HepG2 (cell line): ENCODE measurements around the gene PRTN3. TPM values are rescaled to one million over a fixed set of nuclear protein-coding genes. Genes with fewer than 3 reads are reported as not detected.
A peak's percentile ranks its signal among the peaks of the same experiment; 100 is the strongest.

Source experiments
- ATAC-seq: fragments of 200-7000 bp; cut with Tn5 transposase; 3 replicates; pipeline ENCODE4 v1.9.1; 2020; ENCODE audit warnings: mild to moderate bottlenecking, moderate library complexity
- BruUV-seq: library from RNA; stranded (reverse); fragments of 400-500 nt; replicated peaks from 2 replicates; lab custom pipeline; 2021; lab: Mats Ljungman, UMichigan
- CTCF ChIA-PET: fragments of 300-600 bp; formaldehyde crosslinking; extraction: SDS; loops from one replicate; lab custom pipeline; 2021; ENCODE audit warnings: low total read pairs, inconsistent platforms, low intra/inter-chr PET ratio; lab: Yijun Ruan, JAX
- POLR2A ChIA-PET: fragments of 350-600 bp; sonication (Branson Sonifier 250); formaldehyde crosslinking; loops from one replicate; lab custom pipeline; 2020; ENCODE audit warnings: antibody characterized with exemption, inconsistent platforms; lab: Yijun Ruan, JAX
- DNase-seq: peaks from one replicate; pipeline ENCODE4 v3.0.0-alpha.2; 2015; ENCODE audit warnings: low spot score
- FAIRE-seq: peaks from 3 replicates; lab custom pipeline; 2011; peaks lifted over from hg19 to GRCh38; lab: Jason Lieb, UNC
- H2AFZ ChIP-seq: one replicate; pipeline ENCODE4 v1.6.1; 2011; ENCODE audit warnings: low read length, inconsistent platforms
- H3K27ac ChIP-seq: fragments of 300-600 bp; 3 replicates; pipeline ENCODE4 v1.8.0; 2011; ENCODE audit warnings: mixed run types, mild to moderate bottlenecking, mixed read lengths, low read length, inconsistent platforms; ENCODE audit not compliant: insufficient read depth; ENCODE audit errors: extremely low read length
- H3K27me3 ChIP-seq, 2 experiments: fragments of 200-600 bp in 1 of 2; 2 replicates in 1 of 2; 3 replicates in 1 of 2; pipeline versions ENCODE4 v1.6.0 to v1.8.0; 2011; ENCODE audit warnings: low read length in 2 of 2, mild to moderate bottlenecking in 2 of 2, moderate library complexity in 2 of 2, inconsistent platforms in 1 of 2; ENCODE audit not compliant: insufficient read depth in 2 of 2, control insufficient read depth in 1 of 2
- H3K36me3 ChIP-seq, 2 experiments: fragments of 200-600 bp in 1 of 2; replicated peaks in 1 of 2; 2 replicates in 1 of 2; 3 replicates in 1 of 2; pipeline versions ENCODE4 v1.5.1 to v1.8.0; 2011; ENCODE audit warnings: low read length in 2 of 2, inconsistent platforms in 1 of 2; ENCODE audit not compliant: insufficient read depth in 2 of 2, control insufficient read depth in 1 of 2
- H3K4me1 ChIP-seq: 2 replicates; pipeline ENCODE4 v1.5.1; 2012; ENCODE audit warnings: low read length, inconsistent platforms; ENCODE audit not compliant: insufficient read depth
- H3K4me2 ChIP-seq: 2 replicates; pipeline ENCODE4 v1.6.0; 2011; ENCODE audit warnings: low read depth, low read length, inconsistent platforms
- H3K4me3 ChIP-seq, 3 experiments: fragments of 200-600 bp in 1 of 3; sonication (generic), shearing (Covaris generic) in 1 of 3; replicated peaks in 1 of 3; 2 replicates each; pipeline ENCODE4 v1.5.1; 2011 to 2016; ENCODE audit warnings: low read length in 3 of 3, inconsistent platforms in 2 of 3, low read depth in 2 of 3, mild to moderate bottlenecking in 2 of 3, control low read depth in 1 of 3, mixed read lengths in 1 of 3; ENCODE audit not compliant: insufficient read depth in 1 of 3
- H3K79me2 ChIP-seq: one replicate; pipeline ENCODE4 v1.6.1; 2011; ENCODE audit warnings: low read length, inconsistent platforms; ENCODE audit not compliant: insufficient read depth
- H3K9ac ChIP-seq: 2 replicates; pipeline ENCODE4 v1.6.0; 2011; ENCODE audit warnings: mild to moderate bottlenecking, low read depth, low read length, inconsistent platforms; ENCODE audit not compliant: insufficient read depth
- H3K9me3 ChIP-seq: 2 replicates; pipeline ENCODE4 v1.5.1; 2012; ENCODE audit warnings: mild to moderate bottlenecking, low read length
- H4K20me1 ChIP-seq: 2 replicates; pipeline ENCODE4 v1.6.0; 2011; ENCODE audit warnings: inconsistent platforms, mild to moderate bottlenecking, low read length, moderate library complexity; ENCODE audit not compliant: insufficient read depth
- AGO2 ChIP-seq: fragments of 200-400 bp; formaldehyde crosslinking; optimal IDR thresholded peaks from 2 replicates; pipeline ENCODE3; 2017; ENCODE audit warnings: mild to moderate bottlenecking, low read depth, low read length, moderate library complexity
- NFE2L2 ChIP-seq: fragments of 150-350 bp; IDR thresholded peaks from 2 replicates; pipeline ENCODE4 v1.6.1; 2014; ENCODE audit warnings: low read length
- POLR2A ChIP-seq, 2 experiments: IDR thresholded peaks; 2 replicates each; pipeline ENCODE4 v1.6.1; 2011; ENCODE audit warnings: low read depth in 2 of 2, low read length in 2 of 2, mild to moderate bottlenecking in 1 of 2, moderate library complexity in 1 of 2; ENCODE audit not compliant: insufficient read depth in 1 of 2
- POLR2AphosphoS2 ChIP-seq: IDR thresholded peaks from 2 replicates; pipeline ENCODE4 v1.6.1; 2011; ENCODE audit warnings: low read depth, low read length, improper control_type of control experiment
- POLR2G ChIP-seq: fragments of 200-400 bp; formaldehyde crosslinking; IDR thresholded peaks from 2 replicates; pipeline ENCODE4 v1.6.1; 2018; ENCODE audit warnings: mild to moderate bottlenecking, low read depth, low read length, moderate library complexity
- RBM22 ChIP-seq: fragments of 200-400 bp; formaldehyde crosslinking; optimal IDR thresholded peaks from 2 replicates; pipeline ENCODE3; 2017; ENCODE audit warnings: mild to moderate bottlenecking, low read length, moderate library complexity
- SMARCE1 ChIP-seq: fragments of 450-650 bp; IDR thresholded peaks from 2 replicates; pipeline ENCODE4 v1.6.1; 2017; ENCODE audit warnings: borderline replicate concordance
- ZBTB33 ChIP-seq: sonication (generic); formaldehyde crosslinking; IDR thresholded peaks from 2 replicates; pipeline ENCODE4 v1.4.0; 2020; ENCODE audit warnings: missing genetic modification reagents
- ZBTB38 ChIP-seq: sonication (generic); formaldehyde crosslinking; IDR thresholded peaks from 2 replicates; pipeline ENCODE4 v1.5.1; 2020; ENCODE audit warnings: mild to moderate bottlenecking, missing genetic modification reagents
- WGBS: methylation state at CpG from one replicate; pipeline ENCODE4 v1.1.6; 2017; ENCODE audit warnings: low lambda C conversion rate; 5-methylcytosine and 5-hydroxymethylcytosine counted together
- in situ Hi-C: cut with HindIII; loops from 2 replicates; pipeline ENCODE4 v1.10.0; 2017; ENCODE audit warnings: low pct_unique_long_range_greater_than_20kb; ENCODE audit not compliant: extremely low pct_ligation_motif_present
- intact Hi-C: fragments of 100-400 bp; cut with micrococcal nuclease; formaldehyde crosslinking; loops from one replicate; pipeline ENCODE4 v1.10.0; 2022; ENCODE audit not compliant: unreplicated experiment
- polyA plus RNA-seq, 8 experiments: library from polyadenylated mRNA; depleted of rRNA in 3 of 8; stranded (reverse) in 7 of 8; unstranded in 1 of 8; fragments of >200 nt; fragmentation: Illumina TruSeq in 4 of 8; extraction: Trizol in 4 of 8; gene quantifications; 2 replicates each; pipeline versions ENCODE4 v1.2.1 to v1.2.3, GENCODE V29; 2011 to 2016; ENCODE audit warnings: low read depth in 4 of 8, missing spikeins in 1 of 8, mixed read lengths in 1 of 8; ENCODE audit not compliant: insufficient read depth in 1 of 8
- total RNA-seq, 5 experiments: library from RNA; depleted of rRNA; stranded (reverse); fragments of >200 nt; fragmentation: Illumina TruSeq; extraction: Trizol; gene quantifications; 2 replicates each; pipeline ENCODE4 v1.2.3, GENCODE V29; 2016; ENCODE audit warnings: low read depth in 1 of 5
- TF ChIP-seq, protein P1 (sequence below): sonication (generic); formaldehyde crosslinking; IDR thresholded peaks from 2 replicates; pipeline ENCODE4 v1.4.0; 2020; ENCODE audit warnings: mild to moderate bottlenecking, missing genetic modification reagents

PRTN3 gene
- total and polyA plus RNA-seq, 2 of the 13 experiments (the other 11 are each of a cell fraction or from before 2014, with no cell fraction given): not detected

GRCh38 chr19:807627-808422 is 33.0 kb upstream of the PRTN3 start:
- H3K27me3 ChIP-seq: no peaks in the 10 kb centered on the region
- no peak for DNase-seq
- H2AFZ ChIP-seq: no peak overlapping the region
- TSS peak; percentile 26 for BruUV-seq
- H4K20me1 ChIP-seq: peaks cover 78% of the 10 kb centered on the region
- TF ChIP-seq POLR2G (peak; percentile 60), POLR2AphosphoS2 (peak; percentile 97; the same call in 1 of the 2 replicates), POLR2A (IDR thresholded peaks at IDR 0.05; ENCODE audit: insufficient read depth in 1 of 2, low read depth in 2 of 2, low read length in 2 of 2) (peak; percentile 14; a peak in 2 of 4 replicates), ZBTB33 (CRISPR knock-in tag) (0 out of 2 replicates have a peak, but pooled peaks have one; percentile 10), RBM22 (peak; percentile 96), ZBTB38 (peak; percentile 43; the same call in 1 of the 2 replicates), AGO2 (peak; percentile 82), SMARCE1 (no peak), NFE2L2 (no peak)
- TF ChIP-seq, protein P1, sequence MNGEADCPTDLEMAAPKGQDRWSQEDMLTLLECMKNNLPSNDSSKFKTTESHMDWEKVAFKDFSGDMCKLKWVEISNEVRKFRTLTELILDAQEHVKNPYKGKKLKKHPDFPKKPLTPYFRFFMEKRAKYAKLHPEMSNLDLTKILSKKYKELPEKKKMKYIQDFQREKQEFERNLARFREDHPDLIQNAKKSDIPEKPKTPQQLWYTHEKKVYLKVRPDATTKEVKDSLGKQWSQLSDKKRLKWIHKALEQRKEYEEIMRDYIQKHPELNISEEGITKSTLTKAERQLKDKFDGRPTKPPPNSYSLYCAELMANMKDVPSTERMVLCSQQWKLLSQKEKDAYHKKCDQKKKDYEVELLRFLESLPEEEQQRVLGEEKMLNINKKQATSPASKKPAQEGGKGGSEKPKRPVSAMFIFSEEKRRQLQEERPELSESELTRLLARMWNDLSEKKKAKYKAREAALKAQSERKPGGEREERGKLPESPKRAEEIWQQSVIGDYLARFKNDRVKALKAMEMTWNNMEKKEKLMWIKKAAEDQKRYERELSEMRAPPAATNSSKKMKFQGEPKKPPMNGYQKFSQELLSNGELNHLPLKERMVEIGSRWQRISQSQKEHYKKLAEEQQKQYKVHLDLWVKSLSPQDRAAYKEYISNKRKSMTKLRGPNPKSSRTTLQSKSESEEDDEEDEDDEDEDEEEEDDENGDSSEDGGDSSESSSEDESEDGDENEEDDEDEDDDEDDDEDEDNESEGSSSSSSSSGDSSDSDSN (CRISPR knock-in tag): no peak
- TF ChIP-seq, all 625 proteins: peak for 7
- Histone ChIP-seq H3K36me3 (peaks cover 52 to 90% of the 10 kb centered on the region in 2 experiments; a peak in 4 of 5 replicates), H3K27ac (no peak overlapping the region), H3K4me2 (no peak overlapping the region), H3K4me3 (no peak overlapping the region), H3K79me2 (peaks cover 46% of the 10 kb centered on the region), H3K9me3 (no peaks in the 10 kb centered on the region), H3K9ac (no peak overlapping the region), H3K4me1 (no peaks in the 10 kb centered on the region)
- ChIA-PET POLR2A (no interaction called here), CTCF (no interaction called here)
- in situ Hi-C loops (no loop called here), intact Hi-C loops (no loop called here)
- FAIRE-seq (no peak), ATAC-seq (no peak)
- 97% methylated on average over 36 of the region's 44 CpGs for WGBS
